HepG2 (cell line): ENCODE results near the gene HELZ. TPM values are rescaled to one million over a fixed set of nuclear protein-coding genes. Genes with fewer than 3 reads are reported as not detected.

Source experiments
- CBX2 ChIP-seq, 2 experiments: fragments of 200-600 bp in 1 of 2; sonication (generic); formaldehyde crosslinking in 1 of 2; IDR thresholded peaks; 2 replicates each; pipeline versions ENCODE4 v1.7.0 to v1.8.1; 2018 to 2022; ENCODE audit warnings: low read depth in 2 of 2, low read length in 1 of 2, mild to moderate bottlenecking in 1 of 2, missing genetic modification reagents in 1 of 2
- HDAC2 ChIP-seq: sonication (generic); formaldehyde crosslinking; IDR thresholded peaks from 2 replicates; pipeline ENCODE4 v1.4.0; 2020; ENCODE audit warnings: missing genetic modification reagents
- HNRNPK ChIP-seq: fragments of 200-400 bp; formaldehyde crosslinking; IDR thresholded peaks from 2 replicates; pipeline ENCODE4 v1.6.1; 2018; ENCODE audit warnings: low read length, low read depth, moderate library complexity, mild to moderate bottlenecking; ENCODE audit not compliant: poor library complexity, severe bottlenecking
- NFE2L1 ChIP-seq: sonication (generic); formaldehyde crosslinking; IDR thresholded peaks from 2 replicates; pipeline ENCODE4 v1.4.0; 2020; ENCODE audit warnings: missing genetic modification reagents, mild to moderate bottlenecking, borderline replicate concordance
- SMAD1 ChIP-seq: sonication (generic); formaldehyde crosslinking; IDR thresholded peaks from 2 replicates; pipeline ENCODE4 v1.4.0; 2020; ENCODE audit warnings: missing genetic modification reagents, low read depth, mild to moderate bottlenecking, borderline replicate concordance
- ZFP37 ChIP-seq: sonication (generic); formaldehyde crosslinking; IDR thresholded peaks from 2 replicates; pipeline ENCODE4 v1.4.0; 2020; ENCODE audit warnings: missing genetic modification reagents, borderline replicate concordance
- polyA plus RNA-seq, 8 experiments: library from polyadenylated mRNA; depleted of rRNA in 3 of 8; stranded (reverse) in 7 of 8; unstranded in 1 of 8; fragments of >200 nt; fragmentation: Illumina TruSeq in 4 of 8; extraction: Trizol in 4 of 8; gene quantifications; 2 replicates each; pipeline versions ENCODE4 v1.2.1 to v1.2.3, GENCODE V29; 2011 to 2016; ENCODE audit warnings: low read depth in 4 of 8, missing spikeins in 1 of 8, mixed read lengths in 1 of 8; ENCODE audit not compliant: insufficient read depth in 1 of 8
- total RNA-seq, 5 experiments: library from RNA; depleted of rRNA; stranded (reverse); fragments of >200 nt; fragmentation: Illumina TruSeq; extraction: Trizol; gene quantifications; 2 replicates each; pipeline ENCODE4 v1.2.3, GENCODE V29; 2016; ENCODE audit warnings: low read depth in 1 of 5
- TF ChIP-seq, protein P1 (sequence below): sonication (generic); formaldehyde crosslinking; IDR thresholded peaks from 2 replicates; pipeline ENCODE4 v1.5.0; 2020; ENCODE audit warnings: mild to moderate bottlenecking, missing genetic modification reagents, borderline replicate concordance
- TF ChIP-seq, protein P2 (sequence below): fragments of 450-650 bp; IDR thresholded peaks from 2 replicates; pipeline ENCODE4 v1.6.1; 2016
- TF ChIP-seq, protein P3 (sequence below): IDR thresholded peaks from 2 replicates; pipeline ENCODE4 v1.6.1; 2012; ENCODE audit warnings: low read depth, low read length, improper control_type of control experiment

Gene HELZ
- total and polyA plus RNA-seq, 2 of the 13 experiments (the other 11 are each of a cell fraction or from before 2014, with no cell fraction given) = 35.3 to 52.4 TPM

DNA sequence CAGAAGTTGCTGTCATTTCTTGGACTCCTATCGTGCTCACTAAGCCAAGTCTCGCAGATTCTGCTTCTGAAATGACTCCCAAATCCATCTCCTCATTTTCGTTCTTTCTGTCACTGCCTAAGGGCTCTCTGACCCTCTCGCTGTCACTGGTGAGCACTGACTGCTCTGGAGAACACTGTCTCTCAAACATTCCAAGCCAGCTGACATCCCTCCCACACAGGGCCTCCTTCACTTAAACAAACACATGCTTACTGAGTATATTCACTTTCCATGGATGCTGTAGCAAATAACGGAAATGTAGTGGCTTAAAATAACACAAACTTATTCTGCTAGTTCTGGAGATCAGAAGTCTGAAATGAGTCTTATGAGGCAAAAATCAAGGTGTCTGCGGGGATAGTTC is 181.9 kb downstream of the HELZ start (continued):
- TF ChIP-seq, protein P1, sequence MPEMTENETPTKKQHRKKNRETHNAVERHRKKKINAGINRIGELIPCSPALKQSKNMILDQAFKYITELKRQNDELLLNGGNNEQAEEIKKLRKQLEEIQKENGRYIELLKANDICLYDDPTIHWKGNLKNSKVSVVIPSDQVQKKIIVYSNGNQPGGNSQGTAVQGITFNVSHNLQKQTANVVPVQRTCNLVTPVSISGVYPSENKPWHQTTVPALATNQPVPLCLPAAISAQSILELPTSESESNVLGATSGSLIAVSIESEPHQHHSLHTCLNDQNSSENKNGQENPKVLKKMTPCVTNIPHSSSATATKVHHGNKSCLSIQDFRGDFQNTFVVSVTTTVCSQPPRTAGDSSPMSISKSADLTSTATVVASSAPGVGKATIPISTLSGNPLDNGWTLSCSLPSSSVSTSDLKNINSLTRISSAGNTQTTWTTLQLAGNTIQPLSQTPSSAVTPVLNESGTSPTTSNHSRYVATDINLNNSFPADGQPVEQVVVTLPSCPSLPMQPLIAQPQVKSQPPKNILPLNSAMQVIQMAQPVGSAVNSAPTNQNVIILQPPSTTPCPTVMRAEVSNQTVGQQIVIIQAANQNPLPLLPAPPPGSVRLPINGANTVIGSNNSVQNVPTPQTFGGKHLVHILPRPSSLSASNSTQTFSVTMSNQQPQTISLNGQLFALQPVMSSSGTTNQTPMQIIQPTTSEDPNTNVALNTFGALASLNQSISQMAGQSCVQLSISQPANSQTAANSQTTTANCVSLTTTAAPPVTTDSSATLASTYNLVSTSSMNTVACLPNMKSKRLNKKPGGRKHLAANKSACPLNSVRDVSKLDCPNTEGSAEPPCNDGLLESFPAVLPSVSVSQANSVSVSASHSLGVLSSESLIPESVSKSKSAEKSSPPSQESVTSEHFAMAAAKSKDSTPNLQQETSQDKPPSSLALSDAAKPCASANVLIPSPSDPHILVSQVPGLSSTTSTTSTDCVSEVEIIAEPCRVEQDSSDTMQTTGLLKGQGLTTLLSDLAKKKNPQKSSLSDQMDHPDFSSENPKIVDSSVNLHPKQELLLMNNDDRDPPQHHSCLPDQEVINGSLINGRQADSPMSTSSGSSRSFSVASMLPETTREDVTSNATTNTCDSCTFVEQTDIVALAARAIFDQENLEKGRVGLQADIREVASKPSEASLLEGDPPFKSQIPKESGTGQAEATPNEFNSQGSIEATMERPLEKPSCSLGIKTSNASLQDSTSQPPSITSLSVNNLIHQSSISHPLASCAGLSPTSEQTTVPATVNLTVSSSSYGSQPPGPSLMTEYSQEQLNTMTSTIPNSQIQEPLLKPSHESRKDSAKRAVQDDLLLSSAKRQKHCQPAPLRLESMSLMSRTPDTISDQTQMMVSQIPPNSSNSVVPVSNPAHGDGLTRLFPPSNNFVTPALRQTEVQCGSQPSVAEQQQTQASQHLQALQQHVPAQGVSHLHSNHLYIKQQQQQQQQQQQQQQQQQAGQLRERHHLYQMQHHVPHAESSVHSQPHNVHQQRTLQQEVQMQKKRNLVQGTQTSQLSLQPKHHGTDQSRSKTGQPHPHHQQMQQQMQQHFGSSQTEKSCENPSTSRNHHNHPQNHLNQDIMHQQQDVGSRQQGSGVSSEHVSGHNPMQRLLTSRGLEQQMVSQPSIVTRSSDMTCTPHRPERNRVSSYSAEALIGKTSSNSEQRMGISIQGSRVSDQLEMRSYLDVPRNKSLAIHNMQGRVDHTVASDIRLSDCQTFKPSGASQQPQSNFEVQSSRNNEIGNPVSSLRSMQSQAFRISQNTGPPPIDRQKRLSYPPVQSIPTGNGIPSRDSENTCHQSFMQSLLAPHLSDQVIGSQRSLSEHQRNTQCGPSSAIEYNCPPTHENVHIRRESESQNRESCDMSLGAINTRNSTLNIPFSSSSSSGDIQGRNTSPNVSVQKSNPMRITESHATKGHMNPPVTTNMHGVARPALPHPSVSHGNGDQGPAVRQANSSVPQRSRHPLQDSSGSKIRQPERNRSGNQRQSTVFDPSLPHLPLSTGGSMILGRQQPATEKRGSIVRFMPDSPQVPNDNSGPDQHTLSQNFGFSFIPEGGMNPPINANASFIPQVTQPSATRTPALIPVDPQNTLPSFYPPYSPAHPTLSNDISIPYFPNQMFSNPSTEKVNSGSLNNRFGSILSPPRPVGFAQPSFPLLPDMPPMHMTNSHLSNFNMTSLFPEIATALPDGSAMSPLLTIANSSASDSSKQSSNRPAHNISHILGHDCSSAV (CRISPR knock-in tag) = no peak
- TF ChIP-seq HDAC2 (CRISPR knock-in tag) = no peak
- TF ChIP-seq CBX2 (IDR thresholded peaks at IDR 0.05; ENCODE audit: low read depth, low read length) = no peak
- TF ChIP-seq CBX2 (CRISPR knock-in tag; IDR thresholded peaks at IDR 0.05; ENCODE audit: low read depth) = no peak
- no peak for TF ChIP-seq HNRNPK
- TF ChIP-seq, protein P2, sequence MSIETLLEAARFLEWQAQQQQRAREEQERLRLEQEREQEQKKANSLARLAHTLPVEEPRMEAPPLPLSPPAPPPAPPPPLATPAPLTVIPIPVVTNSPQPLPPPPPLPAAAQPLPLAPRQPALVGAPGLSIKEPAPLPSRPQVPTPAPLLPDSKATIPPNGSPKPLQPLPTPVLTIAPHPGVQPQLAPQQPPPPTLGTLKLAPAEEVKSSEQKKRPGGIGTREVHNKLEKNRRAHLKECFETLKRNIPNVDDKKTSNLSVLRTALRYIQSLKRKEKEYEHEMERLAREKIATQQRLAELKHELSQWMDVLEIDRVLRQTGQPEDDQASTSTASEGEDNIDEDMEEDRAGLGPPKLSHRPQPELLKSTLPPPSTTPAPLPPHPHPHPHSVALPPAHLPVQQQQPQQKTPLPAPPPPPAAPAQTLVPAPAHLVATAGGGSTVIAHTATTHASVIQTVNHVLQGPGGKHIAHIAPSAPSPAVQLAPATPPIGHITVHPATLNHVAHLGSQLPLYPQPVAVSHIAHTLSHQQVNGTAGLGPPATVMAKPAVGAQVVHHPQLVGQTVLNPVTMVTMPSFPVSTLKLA = no peak
- TF ChIP-seq ZFP37 (CRISPR knock-in tag) = no peak
- no peak for TF ChIP-seq NFE2L1 (CRISPR knock-in tag)
- TF ChIP-seq SMAD1 (CRISPR knock-in tag) = no peak
- TF ChIP-seq, protein P3, sequence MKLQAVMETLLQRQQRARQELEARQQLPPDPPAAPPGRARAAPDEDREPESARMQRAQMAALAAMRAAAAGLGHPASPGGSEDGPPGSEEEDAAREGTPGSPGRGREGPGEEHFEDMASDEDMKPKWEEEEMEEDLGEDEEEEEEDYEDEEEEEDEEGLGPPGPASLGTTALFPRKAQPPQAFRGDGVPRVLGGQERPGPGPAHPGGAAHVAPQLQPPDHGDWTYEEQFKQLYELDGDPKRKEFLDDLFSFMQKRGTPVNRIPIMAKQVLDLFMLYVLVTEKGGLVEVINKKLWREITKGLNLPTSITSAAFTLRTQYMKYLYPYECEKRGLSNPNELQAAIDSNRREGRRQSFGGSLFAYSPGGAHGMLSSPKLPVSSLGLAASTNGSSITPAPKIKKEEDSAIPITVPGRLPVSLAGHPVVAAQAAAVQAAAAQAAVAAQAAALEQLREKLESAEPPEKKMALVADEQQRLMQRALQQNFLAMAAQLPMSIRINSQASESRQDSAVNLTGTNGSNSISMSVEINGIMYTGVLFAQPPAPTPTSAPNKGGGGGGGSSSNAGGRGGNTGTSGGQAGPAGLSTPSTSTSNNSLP = no peak
- TF ChIP-seq, all 625 proteins: peak for 0
